Kidney (tissue), 14 donors: ENCODE data around the gene SMG1. TPM values are rescaled to one million over a fixed set of nuclear protein-coding genes. Genes with fewer than 3 reads are reported as not detected.

Experiments used
- DNase-seq, 5 donors: peaks; one replicate each; pipeline ENCODE4 v3.0.0-alpha.2; 2013 to 2020
- FAIRE-seq: peaks from 2 replicates; lab custom pipeline; 2012; peaks lifted over from hg19 to GRCh38; lab: Jason Lieb, UNC
- H3K27ac ChIP-seq, 2 donors: one replicate each; pipeline ENCODE4 v1.7.0; 2013; ENCODE audit warnings: low read depth in 2 of 2, low read length in 2 of 2, inconsistent platforms in 1 of 2
- H3K27me3 ChIP-seq: one replicate; pipeline ENCODE4 v1.7.1; 2013; ENCODE audit warnings: low read length, inconsistent platforms; ENCODE audit not compliant: control insufficient read depth, insufficient read depth
- H3K36me3 ChIP-seq, 3 donors: one replicate each; pipeline versions ENCODE4 v1.7.0 to v1.7.1; 2013; ENCODE audit warnings: low read length in 3 of 3, control low read depth in 1 of 3, inconsistent platforms in 1 of 3; ENCODE audit not compliant: insufficient read depth in 3 of 3, control insufficient read depth in 2 of 3
- H3K4me1 ChIP-seq, 3 donors: one replicate each; pipeline versions ENCODE4 v1.7.0 to v1.7.1; 2013; ENCODE audit warnings: low read length in 3 of 3, inconsistent platforms in 1 of 3, low read depth in 1 of 3; ENCODE audit not compliant: control insufficient read depth in 2 of 3, insufficient read depth in 2 of 3
- H3K4me3 ChIP-seq, 3 donors: one replicate each; pipeline versions ENCODE4 v1.7.0 to v1.8.1; 2013; ENCODE audit warnings: low read length in 3 of 3, control low read depth in 1 of 3, inconsistent platforms in 1 of 3
- H3K9ac ChIP-seq, 3 donors: one replicate each; pipeline versions ENCODE4 v1.7.0 to v1.7.1; 2013; ENCODE audit warnings: low read length in 3 of 3, control low read depth in 1 of 3, inconsistent platforms in 1 of 3
- H3K9me3 ChIP-seq, 3 donors: one replicate each; pipeline versions ENCODE4 v1.7.0 to v1.7.1; 2013; ENCODE audit warnings: low read length in 3 of 3, control low read depth in 1 of 3, inconsistent platforms in 1 of 3; ENCODE audit not compliant: control insufficient read depth in 2 of 3, insufficient read depth in 1 of 3
- intact Hi-C: fragments of 100-400 bp; cut with DNase I; formaldehyde crosslinking; loops from one replicate; pipeline ENCODE4 v1.11.1; 2022
- polyA plus RNA-seq: library from polyadenylated mRNA; stranded (reverse); fragments of 350-450 nt; fragmentation: Illumina TruSeq; extraction: RNeasy Lipid Tissue Mini Kit (QIAGEN cat#74804); gene quantifications from one replicate; pipeline ENCODE4 v1.2.3, GENCODE V29; 2014; ENCODE audit warnings: low read depth, low replicate concordance; ENCODE audit not compliant: insufficient read depth
- total RNA-seq: library from RNA; stranded (reverse); fragmentation: NEBNext Ultra II Directional; extraction: Animal tissue kit (Norgen Biotek cat#: 25700); gene quantifications from one replicate; pipeline ENCODE4 v1.2.1, GENCODE V29; 2021
- TF ChIP-seq, protein P1 (sequence below): IDR thresholded peaks from 3 replicates; pipeline ENCODE4 v1.5.1; 2012; ENCODE audit warnings: mild to moderate bottlenecking, moderate library complexity, borderline replicate concordance; ENCODE audit not compliant: insufficient read depth; ENCODE audit errors: extremely low read depth
- donor health status: control.
- donor health status: control.
- donor health status: control.
- donor health status: control.
- donor health status: control.
- donor health status: DM: yes; HTN: yes; CAD: no.
- donor health status: Normal renal cell carcinoma (clear cell type).

Gene SMG1
- total and polyA plus RNA-seq, 2 donors from 2014 or later = 4.9 to 94.4 TPM

DNA sequence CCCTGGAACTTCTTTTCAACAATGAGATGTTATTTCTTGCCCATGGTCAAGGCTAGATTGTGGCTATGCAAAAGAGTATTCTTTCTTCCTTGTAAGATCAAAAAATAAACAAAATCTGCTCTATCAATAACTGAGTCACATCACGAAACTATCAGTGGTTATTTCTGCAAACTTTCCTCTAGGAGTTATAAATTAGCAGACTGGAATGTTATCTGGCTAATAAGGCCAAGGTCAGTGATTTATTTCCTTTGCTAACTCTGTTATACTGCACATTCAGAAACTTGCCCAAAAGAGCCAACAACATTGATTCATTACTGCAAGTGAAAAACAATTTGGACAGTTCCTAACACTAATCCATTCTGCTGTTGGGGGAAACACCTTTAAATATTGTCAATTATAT, 129.8 kb downstream of the SMG1 start:
- no peak overlapping the region for H3K4me3 ChIP-seq
- no peaks in the 10 kb centered on the region for H3K9me3 ChIP-seq
- intact Hi-C loops = no loop called here
- no peaks in the 10 kb centered on the region for H3K27me3 ChIP-seq
- H3K27ac ChIP-seq = no peak overlapping the region
- peaks cover 6 to 23% (median 12%) of the 10 kb centered on the region in 3 donors for H3K36me3 ChIP-seq
- H3K4me1 ChIP-seq = peaks cover 0 to 13% (median 7%) of the 10 kb centered on the region in 3 donors
- DNase-seq (no peak), FAIRE-seq (no peak)
- H3K9ac ChIP-seq = no peak overlapping the region
- TF ChIP-seq, protein P1, sequence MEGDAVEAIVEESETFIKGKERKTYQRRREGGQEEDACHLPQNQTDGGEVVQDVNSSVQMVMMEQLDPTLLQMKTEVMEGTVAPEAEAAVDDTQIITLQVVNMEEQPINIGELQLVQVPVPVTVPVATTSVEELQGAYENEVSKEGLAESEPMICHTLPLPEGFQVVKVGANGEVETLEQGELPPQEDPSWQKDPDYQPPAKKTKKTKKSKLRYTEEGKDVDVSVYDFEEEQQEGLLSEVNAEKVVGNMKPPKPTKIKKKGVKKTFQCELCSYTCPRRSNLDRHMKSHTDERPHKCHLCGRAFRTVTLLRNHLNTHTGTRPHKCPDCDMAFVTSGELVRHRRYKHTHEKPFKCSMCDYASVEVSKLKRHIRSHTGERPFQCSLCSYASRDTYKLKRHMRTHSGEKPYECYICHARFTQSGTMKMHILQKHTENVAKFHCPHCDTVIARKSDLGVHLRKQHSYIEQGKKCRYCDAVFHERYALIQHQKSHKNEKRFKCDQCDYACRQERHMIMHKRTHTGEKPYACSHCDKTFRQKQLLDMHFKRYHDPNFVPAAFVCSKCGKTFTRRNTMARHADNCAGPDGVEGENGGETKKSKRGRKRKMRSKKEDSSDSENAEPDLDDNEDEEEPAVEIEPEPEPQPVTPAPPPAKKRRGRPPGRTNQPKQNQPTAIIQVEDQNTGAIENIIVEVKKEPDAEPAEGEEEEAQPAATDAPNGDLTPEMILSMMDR = no peak

GRCh38 chr16:18792836-18793433, 133.3 kb downstream of the SMG1 start:
- peaks cover 9 to 24% (median 12%) of the 10 kb centered on the region in 3 donors for H3K36me3 ChIP-seq
- TF ChIP-seq, protein P1 = no peak
- no peak overlapping the region for H3K4me3 ChIP-seq
- H3K27me3 ChIP-seq = no peaks in the 10 kb centered on the region
- DNase-seq = no peak
- no peak overlapping the region for H3K27ac ChIP-seq
- intact Hi-C loops = no loop called here
- H3K9ac ChIP-seq = no peak overlapping the region
- H3K4me1 ChIP-seq = peaks cover 0 to 11% (median 0%) of the 10 kb centered on the region in 3 donors
- no peak for FAIRE-seq
- H3K9me3 ChIP-seq = no peaks in the 10 kb centered on the region

GRCh38 chr16:18789850-18790706, 136.1 kb downstream of the SMG1 start, which contains the start of gene RPS15A:
TSS of gene RPS15A (minus strand) at chr16:18790334. CDS start at chr16:18789113, 1,221 bp downstream.
- FAIRE-seq (peak; percentile 30), DNase-seq (peak; percentile 96 to 99 (median 97))
- Histone ChIP-seq H3K9me3 (no peaks in the 10 kb centered on the region), H3K9ac (peak within 1 kb of the TSS; percentile 90 to 98 (median 93)), H3K4me3 (peak within 1 kb of the TSS; percentile 86 to 91 (median 87)), H3K27ac (peak within 1 kb of the TSS; percentile 78 to 81), H3K36me3 (peaks cover 12 to 39% (median 16%) of the 10 kb centered on the region in 3 donors), H3K4me1 (peaks cover 0 to 16% (median 0%) of the 10 kb centered on the region in 3 donors), H3K27me3 (no peaks in the 10 kb centered on the region)
- TF ChIP-seq, protein P1 = no peak
- intact Hi-C loops = no loop called here
